Measurements from ENCODE around the gene LGALS7B.
"Not testable (repeated sequence)": the region's sequence is repeated elsewhere in the genome, so short reads cannot be mapped to it uniquely, and the experiment has no call there.

The LGALS7B gene

GRCh38 chr19:38817081-38817480 is 28.1 kb downstream of the LGALS7B start:
- no peak overlapping the region for H3K9ac ChIP-seq (ENCODE audit: low read length)
- H3K79me2 ChIP-seq (ENCODE audit: low read length), result no peaks in the 10 kb centered on the region
- DNase-seq, result no peak

GRCh38 chr19:38819231-38819920 is 30.4 kb downstream of the LGALS7B start:
- no peak for TF ChIP-seq CTCF (IDR thresholded peaks at IDR 0.05; ENCODE audit: low read length)
- no peak for TF ChIP-seq EZH2 (optimal IDR thresholded peaks at IDR 0.05; ENCODE audit: low read depth, low read length)
- no peak for TF ChIP-seq EZH2phosphoT487 (IDR thresholded peaks at IDR 0.05; ENCODE audit: low read length)
- Histone ChIP-seq H3K27me3 (replicated peaks; ENCODE audit: insufficient read depth, low read length) (no peaks in the 10 kb centered on the region), H3K27ac (ENCODE audit: low read length) (no peak overlapping the region), H3F3A (ENCODE audit: insufficient read depth, low read length) (no peaks in the 10 kb centered on the region), H3K9me3 (replicated peaks; ENCODE audit: insufficient read depth, low read length) (no peaks in the 10 kb centered on the region), H3K4me2 (ENCODE audit: low read depth, low read length) (no peak overlapping the region), H3K4me3 (ENCODE audit: low read length) (no peak overlapping the region), H3K4me1 (ENCODE audit: low read length) (no peaks in the 10 kb centered on the region), H3K79me2 (ENCODE audit: low read length) (no peaks in the 10 kb centered on the region), H3K36me3 (replicated peaks; ENCODE audit: insufficient read depth, low read length) (no peaks in the 10 kb centered on the region), H4K20me1 (ENCODE audit: insufficient read depth, low read length) (no peaks in the 10 kb centered on the region), H3K9ac (ENCODE audit: low read length) (no peak overlapping the region), H3K9me2 (replicated peaks; ENCODE audit: insufficient read depth, low read length) (no peaks in the 10 kb centered on the region), H2AFZ (ENCODE audit: low read length) (no peak overlapping the region)
- DNase-seq, result no peak

More at GRCh38 chr19:38817081-38817480, 28.1 kb downstream of the LGALS7B start:
- Histone ChIP-seq H3K4me1 (ENCODE audit: low read length) (no peaks in the 10 kb centered on the region), H3K9me3 (replicated peaks; ENCODE audit: insufficient read depth, low read length) (no peaks in the 10 kb centered on the region), H4K20me1 (ENCODE audit: insufficient read depth, low read length) (no peaks in the 10 kb centered on the region), H3K27me3 (replicated peaks; ENCODE audit: insufficient read depth, low read length) (no peaks in the 10 kb centered on the region), H2AFZ (ENCODE audit: low read length) (no peak overlapping the region), H3K9me2 (replicated peaks; ENCODE audit: insufficient read depth, low read length) (no peaks in the 10 kb centered on the region), H3K36me3 (replicated peaks; ENCODE audit: insufficient read depth, low read length) (no peaks in the 10 kb centered on the region), H3F3A (ENCODE audit: insufficient read depth, low read length) (no peaks in the 10 kb centered on the region), H3K27ac (ENCODE audit: low read length) (no peak overlapping the region), H3K4me3 (ENCODE audit: low read length) (no peak overlapping the region), H3K4me2 (ENCODE audit: low read depth, low read length) (no peak overlapping the region)
- TF ChIP-seq EZH2 (optimal IDR thresholded peaks at IDR 0.05; ENCODE audit: low read depth, low read length), result no peak

GRCh38 chr19:38821230-38821825 is 32.3 kb downstream of the LGALS7B start:
- not testable (repeated sequence) for H3K9ac ChIP-seq (ENCODE audit: low read length)

GRCh38 chr19:38825936-38826335 is 36.9 kb downstream of the LGALS7B start:
- not testable (repeated sequence) for H3K4me3 ChIP-seq (ENCODE audit: low read length); DNase-seq; H3K4me1 ChIP-seq (ENCODE audit: low read length); H2AFZ ChIP-seq (ENCODE audit: low read length); H3K36me3 ChIP-seq (replicated peaks; ENCODE audit: insufficient read depth, low read length); H3K79me2 ChIP-seq (ENCODE audit: low read length); H3K9me2 ChIP-seq (replicated peaks; ENCODE audit: insufficient read depth, low read length); H3K4me2 ChIP-seq (ENCODE audit: low read depth, low read length); H3K27me3 ChIP-seq (replicated peaks; ENCODE audit: insufficient read depth, low read length); H3K9me3 ChIP-seq (replicated peaks; ENCODE audit: insufficient read depth, low read length); H3K9ac ChIP-seq (ENCODE audit: low read length); H3K27ac ChIP-seq (ENCODE audit: low read length); H4K20me1 ChIP-seq (ENCODE audit: insufficient read depth, low read length); H3F3A ChIP-seq (ENCODE audit: insufficient read depth, low read length)

More at GRCh38 chr19:38821230-38821825, 32.3 kb downstream of the LGALS7B start:
- not testable (repeated sequence) for H3K4me1 ChIP-seq (ENCODE audit: low read length); H3K27ac ChIP-seq (ENCODE audit: low read length); H4K20me1 ChIP-seq (ENCODE audit: insufficient read depth, low read length); H3K36me3 ChIP-seq (replicated peaks; ENCODE audit: insufficient read depth, low read length); H2AFZ ChIP-seq (ENCODE audit: low read length); H3K27me3 ChIP-seq (replicated peaks; ENCODE audit: insufficient read depth, low read length); H3K9me3 ChIP-seq (replicated peaks; ENCODE audit: insufficient read depth, low read length); DNase-seq; H3K9me2 ChIP-seq (replicated peaks; ENCODE audit: insufficient read depth, low read length); H3F3A ChIP-seq (ENCODE audit: insufficient read depth, low read length); H3K4me3 ChIP-seq (ENCODE audit: low read length); H3K4me2 ChIP-seq (ENCODE audit: low read depth, low read length); H3K79me2 ChIP-seq (ENCODE audit: low read length)

All from MM.1S (cell line).